ENCODE data around the gene ZNF292. TPM values are rescaled to one million over a fixed set of nuclear protein-coding genes. Genes with fewer than 3 reads are reported as not detected.

ZNF292 gene
- total RNA-seq, 2 donors from 2014 or later, result 31.5 to 46.8 TPM

- no peak for ATAC-seq (ENCODE audit: insufficient number of reproducible peaks, low FRiP score, low read depth)
- H3K27me3 ChIP-seq (replicated peaks; ENCODE audit: insufficient read depth), result no peaks in the 10 kb centered on the region
- H3K4me3 ChIP-seq, result no peak overlapping the region
Measured at GRCh38 chr6:87199787-87200186, 44.4 kb downstream of the ZNF292 start.

GRCh38 chr6:87200469-87201175, 45.3 kb downstream of the ZNF292 start:
- TF ChIP-seq CTCF (IDR thresholded peaks at IDR 0.05), result no peak
- DNase-seq (ENCODE audit: low spot score) (no peak), ATAC-seq (ENCODE audit: insufficient number of reproducible peaks, low FRiP score, low read depth) (no peak)
- Histone ChIP-seq H3K4me1 (ENCODE audit: control insufficient read depth in 1 of 2, low read depth in 2 of 2) (peaks cover 0 to 9% of the 10 kb centered on the region in 2 donors), H3K36me3 (no peaks in the 10 kb centered on the region), H3K27me3 (replicated peaks; ENCODE audit: insufficient read depth) (no peaks in the 10 kb centered on the region), H3K4me3 (no peak overlapping the region), H3K27ac (no peak overlapping the region), H3K9me3 (no peaks in the 10 kb centered on the region)

More at GRCh38 chr6:87199787-87200186, 44.4 kb downstream of the ZNF292 start:
- H3K36me3 ChIP-seq, result no peaks in the 10 kb centered on the region
- no peak overlapping the region for H3K27ac ChIP-seq
- H3K4me1 ChIP-seq (ENCODE audit: control insufficient read depth in 1 of 2, low read depth in 2 of 2), result peaks cover 0 to 9% of the 10 kb centered on the region in 2 donors
- no peaks in the 10 kb centered on the region for H3K9me3 ChIP-seq
- DNase-seq (ENCODE audit: low spot score), result no peak
- TF ChIP-seq CTCF (IDR thresholded peaks at IDR 0.05), result no peak

- no peak for DNase-seq (ENCODE audit: low spot score)
- TF ChIP-seq CTCF (IDR thresholded peaks at IDR 0.05), result no peak
- no peaks in the 10 kb centered on the region for H3K36me3 ChIP-seq
- no peaks in the 10 kb centered on the region for H3K9me3 ChIP-seq
- H3K4me3 ChIP-seq, result no peak overlapping the region
- peaks cover 3 to 10% of the 10 kb centered on the region in 2 donors for H3K4me1 ChIP-seq (ENCODE audit: control insufficient read depth in 1 of 2, low read depth in 2 of 2)
- no peaks in the 10 kb centered on the region for H3K27me3 ChIP-seq (replicated peaks; ENCODE audit: insufficient read depth)
- no peak overlapping the region for H3K27ac ChIP-seq
- ATAC-seq (ENCODE audit: insufficient number of reproducible peaks, low FRiP score, low read depth), result no peak
Measured at GRCh38 chr6:87203448-87204023, 48.2 kb downstream of the ZNF292 start.

GRCh38 chr6:87209812-87210211, 54.4 kb downstream of the ZNF292 start:
- Histone ChIP-seq H3K27me3 (replicated peaks; ENCODE audit: insufficient read depth) (no peaks in the 10 kb centered on the region), H3K27ac (no peak overlapping the region), H3K9me3 (no peaks in the 10 kb centered on the region), H3K4me1 (ENCODE audit: control insufficient read depth in 1 of 2, low read depth in 2 of 2) (peaks cover 5 to 30% of the 10 kb centered on the region in 2 donors), H3K36me3 (no peaks in the 10 kb centered on the region), H3K4me3 (no peak overlapping the region)
- DNase-seq (ENCODE audit: low spot score), result no peak
- no peak for ATAC-seq (ENCODE audit: insufficient number of reproducible peaks, low FRiP score, low read depth)
- TF ChIP-seq CTCF (IDR thresholded peaks at IDR 0.05), result no peak

- no peaks in the 10 kb centered on the region for H3K27me3 ChIP-seq (replicated peaks; ENCODE audit: insufficient read depth)
- peaks cover 5 to 32% of the 10 kb centered on the region in 2 donors for H3K4me1 ChIP-seq (ENCODE audit: control insufficient read depth in 1 of 2, low read depth in 2 of 2)
- H3K4me3 ChIP-seq, result no peak overlapping the region
- H3K27ac ChIP-seq, result no peak overlapping the region
- ATAC-seq (ENCODE audit: insufficient number of reproducible peaks, low FRiP score, low read depth) (no peak), DNase-seq (ENCODE audit: low spot score) (no peak)
- H3K9me3 ChIP-seq, result no peaks in the 10 kb centered on the region
- TF ChIP-seq CTCF (IDR thresholded peaks at IDR 0.05), result no peak
- no peaks in the 10 kb centered on the region for H3K36me3 ChIP-seq
Measured at GRCh38 chr6:87210979-87211378, 55.6 kb downstream of the ZNF292 start.

All from thoracic aorta (tissue), 2 donors.